ENCODE results near the gene MIDN.

Gene MIDN

DNA sequence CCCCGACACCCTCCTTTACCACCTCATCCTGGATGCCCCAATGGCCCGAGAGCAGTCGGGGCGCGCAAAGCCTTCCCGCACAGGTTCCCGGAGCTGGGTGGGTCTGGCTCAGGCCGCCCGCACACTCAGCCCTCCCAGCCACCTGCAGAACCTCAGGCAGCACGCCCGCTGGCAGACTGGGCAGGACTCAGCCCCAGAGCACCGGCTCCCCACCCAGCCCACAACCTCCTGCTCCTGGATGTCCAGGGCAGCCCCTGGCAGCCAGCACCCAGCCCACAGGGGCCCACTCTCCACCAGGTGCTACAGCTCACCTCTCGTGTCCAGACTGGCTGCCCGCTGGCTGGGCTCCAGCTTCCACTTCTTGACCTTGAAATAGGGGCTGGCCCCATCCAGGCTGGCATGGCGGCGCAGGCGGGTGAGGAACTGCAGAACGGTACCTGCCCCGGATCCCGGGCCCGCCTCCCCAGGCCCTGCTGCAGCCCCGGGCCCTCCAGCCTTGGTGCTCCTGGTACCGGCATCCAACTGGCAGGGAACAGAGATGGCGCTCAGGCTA lies 15.2 kb upstream of the MIDN start:
- DNase-seq (ENCODE audit: low read depth, low spot score): no peak

DNA sequence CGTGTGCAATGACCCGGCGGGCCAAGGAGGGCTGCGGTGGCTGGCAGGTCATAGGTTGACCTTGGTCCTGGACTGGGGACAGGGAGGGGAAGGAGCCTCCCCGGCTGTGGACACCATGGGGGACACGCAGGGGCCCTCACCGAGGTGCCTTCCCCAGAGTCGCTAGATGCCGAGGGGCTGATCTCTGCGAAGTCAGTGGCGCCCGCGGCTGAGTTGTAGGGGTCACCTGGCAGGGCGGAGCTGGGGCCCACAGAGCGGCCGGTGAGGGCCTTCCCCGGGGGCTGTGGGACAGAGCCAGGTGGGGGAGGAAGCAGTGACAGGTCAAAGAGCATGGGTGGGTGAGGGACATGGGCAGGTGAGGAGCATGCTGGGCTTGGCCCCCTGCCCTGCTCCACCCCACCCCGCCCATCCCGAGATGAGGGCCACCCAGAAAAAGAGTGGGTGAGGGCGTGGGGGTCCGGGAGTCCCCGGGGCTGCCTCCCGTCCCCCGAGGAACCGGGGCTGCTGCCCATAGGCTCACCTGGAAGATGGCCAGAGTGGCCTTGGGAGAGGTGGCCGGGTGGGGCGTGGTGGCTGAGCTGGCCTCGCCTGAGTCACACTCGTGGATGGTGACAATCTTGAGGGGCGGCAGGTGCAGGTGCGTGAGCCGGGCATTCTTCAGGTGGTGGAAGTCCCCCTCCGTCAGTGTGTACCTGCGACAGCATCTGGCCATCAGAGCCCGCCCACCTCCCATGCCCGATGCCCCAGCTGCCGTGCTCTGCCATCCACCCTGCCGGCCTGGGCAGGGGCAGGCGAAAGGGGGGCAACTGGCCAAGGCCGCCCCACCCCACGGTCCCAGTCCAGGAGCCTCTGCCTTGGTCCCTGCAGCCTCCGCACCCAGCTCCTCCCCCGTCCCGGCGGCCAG lies 14.1 kb upstream of the MIDN start:
- DNase-seq (ENCODE audit: low read depth, low spot score): no peak

DNA sequence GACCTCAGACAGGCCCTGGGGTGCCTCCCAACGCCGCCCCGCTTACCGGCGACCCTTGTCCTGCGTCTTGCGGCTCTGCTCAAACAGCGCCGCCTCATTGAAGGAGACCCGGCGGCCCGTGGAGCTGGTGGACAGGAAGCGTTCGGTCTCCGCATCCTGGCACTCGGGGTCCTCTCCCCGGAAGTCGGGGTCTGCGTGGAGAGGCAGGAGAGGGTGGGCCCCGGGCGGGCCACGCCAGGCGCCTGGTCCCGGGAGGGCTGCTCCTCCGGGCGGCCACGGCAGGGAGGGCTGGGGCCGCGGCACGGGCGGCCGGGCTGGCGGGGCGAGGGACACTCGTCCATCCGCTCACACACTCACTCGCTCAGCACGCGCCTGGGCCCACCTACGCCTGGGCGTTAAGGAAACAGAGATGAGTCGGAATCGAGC lies 13.4 kb upstream of the MIDN start:
- no peak for DNase-seq (ENCODE audit: low read depth, low spot score)

DNA sequence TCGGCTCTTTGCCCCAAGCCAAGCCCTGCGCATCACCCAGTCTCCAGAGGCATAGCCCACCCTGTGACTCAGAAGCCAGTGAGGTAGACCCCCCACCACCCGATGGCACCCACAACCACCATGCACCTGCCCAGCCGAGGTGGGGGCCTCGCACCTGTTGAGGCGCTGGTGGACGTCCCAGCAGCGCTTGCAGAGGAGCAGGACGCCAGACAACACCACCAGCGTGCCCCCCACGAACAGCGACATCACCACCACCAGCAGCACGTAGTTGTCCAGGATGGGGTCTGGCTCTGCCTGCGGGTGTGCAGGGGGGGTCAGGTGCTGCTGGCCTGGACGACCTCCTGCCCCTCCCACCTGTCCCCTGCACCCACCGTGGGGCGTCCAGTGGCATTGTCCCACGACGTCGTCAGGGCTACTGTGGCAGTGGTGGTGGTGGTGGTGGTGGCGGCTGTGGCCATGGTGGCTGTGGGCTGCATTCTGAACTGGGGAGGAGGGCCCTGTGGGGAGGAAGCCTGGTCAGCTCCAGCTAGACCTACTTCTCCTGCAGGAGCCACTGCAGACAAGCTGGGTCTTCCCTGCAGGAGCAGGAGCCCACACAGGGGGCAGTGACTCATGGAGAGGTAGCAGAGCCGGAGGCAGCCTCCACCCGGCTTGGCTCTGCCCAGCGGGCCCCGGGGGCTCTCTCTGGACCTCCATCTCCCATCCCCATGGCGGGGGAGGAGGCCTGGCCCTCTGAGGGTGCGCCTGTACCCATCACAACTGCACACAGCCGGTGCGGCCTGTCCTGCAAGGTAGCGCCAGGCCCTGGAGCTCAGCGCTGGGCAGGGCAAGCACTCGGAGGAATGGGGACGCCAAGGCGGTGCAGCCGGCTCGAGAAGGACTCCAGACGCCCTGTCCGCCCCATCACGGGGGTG lies 12.5 kb upstream of the MIDN start:
- no peak for DNase-seq (ENCODE audit: low read depth, low spot score)

DNA sequence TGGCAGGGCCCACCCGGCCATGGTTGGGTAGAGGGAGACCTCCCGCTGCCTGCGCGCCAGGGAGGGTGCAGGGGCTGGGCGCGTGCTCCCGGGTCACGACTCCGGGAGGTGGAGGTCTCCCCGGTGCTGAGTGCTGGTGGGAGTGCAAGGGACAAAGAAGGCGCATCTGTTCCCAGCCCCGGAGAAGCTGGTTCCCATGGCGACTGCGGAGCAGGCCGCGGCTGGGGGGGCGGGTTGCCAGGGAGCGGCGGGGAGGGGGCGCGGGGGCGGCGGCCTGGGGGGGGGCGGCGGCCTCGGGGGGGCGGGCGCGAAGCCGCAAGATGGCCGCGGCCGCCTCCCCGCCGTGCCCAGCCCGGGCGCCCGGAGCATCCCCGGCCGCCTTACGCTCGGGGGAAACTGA lies 11.8 kb upstream of the MIDN start:
- no peak for DNase-seq (ENCODE audit: low read depth, low spot score)

DNA sequence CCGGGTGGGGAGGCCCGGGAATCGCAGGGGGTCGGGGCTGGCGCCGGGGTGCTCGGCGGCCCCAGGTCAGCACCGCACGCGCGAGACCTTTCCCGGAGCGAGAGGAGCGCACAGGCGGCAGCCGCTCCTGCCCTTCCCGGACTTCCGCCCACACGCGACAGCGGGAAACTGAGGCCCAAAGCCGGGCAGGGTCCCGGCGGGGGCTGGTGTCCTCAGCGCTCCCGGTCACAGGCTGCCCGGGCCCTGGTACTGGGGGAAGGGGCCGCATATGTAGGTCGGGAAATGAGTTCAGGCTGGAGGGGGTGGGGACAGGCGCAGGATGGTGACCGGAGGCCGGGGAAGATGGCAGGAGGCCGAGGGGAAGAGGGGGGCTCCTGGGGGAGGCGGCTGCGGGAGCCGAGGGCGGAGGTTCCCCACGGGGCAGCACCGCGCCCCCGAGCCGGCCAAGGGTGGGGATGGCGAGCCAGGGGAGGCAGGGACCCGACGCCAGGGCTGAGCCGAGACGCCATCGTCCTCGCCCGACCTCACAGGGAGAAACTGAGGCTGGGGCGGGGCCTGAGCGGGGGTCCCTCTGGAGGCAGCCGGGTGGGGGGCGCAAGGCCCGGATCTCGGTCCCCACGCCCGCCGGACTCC lies 11.2 kb upstream of the MIDN start:
- DNase-seq (ENCODE audit: low read depth, low spot score): no peak

DNA sequence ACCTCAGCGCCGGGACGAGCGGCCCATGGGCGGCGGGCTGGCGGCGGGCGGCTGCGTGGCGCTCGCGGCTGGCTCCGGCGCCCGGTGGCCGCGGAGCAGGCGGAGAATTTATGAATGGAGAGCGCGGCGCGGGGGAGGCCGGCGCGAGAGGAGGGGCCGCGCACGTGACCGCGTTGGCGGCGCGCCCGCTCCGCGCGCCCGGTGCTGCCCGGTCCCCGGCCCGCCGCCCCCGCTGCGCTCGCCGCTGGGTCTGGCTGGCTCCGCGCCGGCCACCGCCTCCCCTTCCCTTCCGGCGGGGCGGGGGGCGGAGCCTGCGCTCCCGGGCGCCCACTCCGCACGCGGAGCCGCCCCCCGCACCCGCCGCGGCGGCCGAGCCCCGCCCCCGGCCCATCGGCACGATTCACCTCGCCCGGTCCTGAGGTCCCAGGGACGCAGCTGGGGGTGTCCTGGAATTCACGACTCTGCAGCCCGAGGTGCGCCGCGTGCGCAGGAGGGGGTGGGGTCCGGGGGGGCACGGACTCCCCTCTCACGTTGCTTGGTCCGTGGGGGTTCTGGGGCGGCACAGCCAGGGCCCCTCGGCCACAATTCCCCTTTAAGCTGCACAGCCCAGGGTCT lies 10.5 kb upstream of the MIDN start, which contains the start of gene CBARP:
CBARP (minus strand) TSS at position 252 of the 615 bp plus-strand sequence. CDS start 1,905 bp downstream, outside the sequence.
- DNase-seq (ENCODE audit: low read depth, low spot score): no peak

DNA sequence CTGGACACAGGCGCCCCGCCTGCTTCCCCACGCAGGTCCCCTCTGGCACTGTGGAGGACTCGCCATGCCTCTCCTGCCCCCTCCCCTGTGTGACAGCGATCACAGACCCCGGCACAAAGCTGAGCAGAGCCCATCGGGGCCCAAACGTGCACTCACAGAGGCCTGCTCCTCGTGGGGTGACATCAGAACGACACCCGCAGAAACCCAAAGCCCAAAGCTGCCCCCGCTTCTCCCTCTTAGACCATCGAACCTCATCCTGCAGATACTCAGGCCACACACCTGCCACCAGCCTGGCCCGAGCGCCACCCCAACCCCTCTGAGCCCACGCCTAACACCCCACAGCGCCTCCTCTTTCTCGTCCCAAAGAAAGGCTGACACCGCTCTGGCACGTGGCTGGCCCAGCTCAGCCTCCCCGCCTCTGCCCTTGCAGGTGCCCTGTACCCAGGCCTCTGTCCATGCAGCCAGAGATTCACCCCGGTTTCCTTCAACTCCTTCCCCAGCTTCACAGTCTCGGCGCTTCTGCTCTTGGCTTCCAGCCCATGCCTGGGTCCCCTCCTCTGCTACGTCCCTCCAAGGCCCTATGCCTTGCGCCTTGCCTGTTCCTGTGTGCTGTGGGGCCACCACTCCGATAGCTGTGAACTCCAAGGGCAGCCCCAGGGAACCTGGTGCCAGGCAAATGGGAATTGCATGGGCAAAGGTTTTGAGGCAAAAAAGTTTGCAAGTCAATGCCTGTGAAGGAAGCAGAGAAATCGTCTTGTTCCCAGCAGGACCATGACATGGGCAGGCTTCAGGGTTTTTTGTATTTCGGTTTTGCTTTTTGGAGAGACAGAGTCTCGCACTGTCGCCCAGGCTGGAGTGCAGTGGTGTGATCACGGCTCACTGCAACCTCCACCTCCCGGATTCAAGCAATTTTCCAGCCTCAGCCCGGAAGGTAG lies 9.7 kb upstream of the MIDN start:
- no peak for DNase-seq (ENCODE audit: low read depth, low spot score)

DNA sequence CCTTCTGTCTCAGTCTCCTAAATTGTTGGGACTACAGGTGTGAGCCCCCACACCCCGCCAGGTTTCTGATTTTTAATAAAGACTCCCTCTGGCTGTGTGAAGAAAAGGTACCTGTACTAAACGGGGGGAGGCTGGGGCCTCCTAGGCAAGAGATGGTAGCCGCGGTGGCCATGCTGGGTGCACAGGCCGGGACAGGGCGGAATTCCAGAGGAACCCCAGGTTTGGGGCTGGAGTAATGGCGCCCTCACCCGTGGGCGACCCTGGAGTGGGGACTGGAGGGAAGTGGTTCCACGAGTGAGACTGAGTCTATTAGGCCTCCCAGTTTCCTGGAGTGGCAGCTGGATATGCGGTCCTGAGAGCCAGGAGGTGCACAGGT lies 9.0 kb upstream of the MIDN start:
- no peak for DNase-seq (ENCODE audit: low read depth, low spot score)

DNA sequence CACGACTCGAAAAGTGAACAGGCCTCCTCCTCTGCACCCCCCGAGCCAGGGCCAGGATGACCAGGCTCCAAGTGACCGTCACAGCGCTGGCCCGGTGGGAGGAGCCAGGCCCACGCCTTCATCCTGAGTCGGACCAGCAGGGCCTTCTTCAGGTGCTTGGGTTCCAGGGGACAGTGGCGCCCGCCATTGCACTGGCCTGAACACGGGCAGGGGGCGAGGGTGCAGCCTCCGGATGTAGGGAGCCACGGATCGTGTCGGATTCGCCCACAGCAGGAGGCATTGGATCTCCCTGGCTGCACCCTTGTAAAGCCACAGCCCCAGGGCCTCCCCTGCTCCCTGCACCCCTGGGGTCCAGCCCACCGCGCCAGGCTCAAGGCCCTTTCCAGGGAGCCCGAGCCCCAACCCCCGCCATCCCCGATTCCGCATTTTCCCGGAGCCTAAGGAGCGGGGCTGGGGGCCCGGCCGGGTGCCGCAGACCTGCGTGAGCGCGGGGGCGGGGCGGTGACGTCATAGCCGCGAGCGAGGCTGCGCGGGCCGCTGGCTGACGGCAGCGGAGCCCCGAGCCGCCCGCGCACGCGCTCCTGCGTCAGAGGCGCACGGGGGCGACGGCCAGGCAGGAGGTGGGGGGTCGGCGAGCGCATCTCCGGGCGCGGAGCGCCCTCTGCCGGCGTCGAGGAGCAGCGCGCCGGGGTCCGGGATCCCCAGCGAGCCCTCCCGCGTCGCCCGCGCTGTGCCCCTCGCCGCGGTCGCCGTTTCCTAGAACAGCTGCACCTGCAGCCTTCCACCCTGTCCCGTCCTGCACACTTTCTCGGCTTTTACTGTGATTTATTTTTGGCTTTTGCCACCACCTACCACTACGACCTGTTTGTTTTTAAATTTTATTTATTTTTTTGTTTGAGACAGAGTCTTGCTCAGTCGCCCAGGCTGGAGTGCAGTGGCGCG lies 8.3 kb upstream of the MIDN start:
- DNase-seq (ENCODE audit: low read depth, low spot score): no peak

DNA sequence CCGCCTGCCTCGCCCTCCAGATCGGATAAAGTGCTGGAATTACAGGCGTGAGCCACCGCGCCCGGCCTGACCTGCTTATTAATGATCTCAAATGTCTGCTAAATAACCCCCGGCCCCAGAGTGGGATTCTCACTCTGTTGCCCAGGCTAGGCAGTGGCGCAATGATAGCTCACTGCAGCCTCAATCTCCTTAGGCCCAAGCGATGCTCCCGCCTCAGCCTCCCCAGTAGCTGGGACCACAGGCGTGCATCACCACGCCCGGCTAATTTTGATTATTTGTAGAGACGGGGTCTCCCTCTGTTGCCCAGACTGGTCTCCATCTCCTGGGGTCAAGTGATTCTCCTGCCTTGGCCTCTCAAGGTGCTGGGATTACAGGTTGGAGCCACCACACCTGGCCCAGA lies 7.5 kb upstream of the MIDN start:
- DNase-seq (ENCODE audit: low read depth, low spot score): no peak

DNA sequence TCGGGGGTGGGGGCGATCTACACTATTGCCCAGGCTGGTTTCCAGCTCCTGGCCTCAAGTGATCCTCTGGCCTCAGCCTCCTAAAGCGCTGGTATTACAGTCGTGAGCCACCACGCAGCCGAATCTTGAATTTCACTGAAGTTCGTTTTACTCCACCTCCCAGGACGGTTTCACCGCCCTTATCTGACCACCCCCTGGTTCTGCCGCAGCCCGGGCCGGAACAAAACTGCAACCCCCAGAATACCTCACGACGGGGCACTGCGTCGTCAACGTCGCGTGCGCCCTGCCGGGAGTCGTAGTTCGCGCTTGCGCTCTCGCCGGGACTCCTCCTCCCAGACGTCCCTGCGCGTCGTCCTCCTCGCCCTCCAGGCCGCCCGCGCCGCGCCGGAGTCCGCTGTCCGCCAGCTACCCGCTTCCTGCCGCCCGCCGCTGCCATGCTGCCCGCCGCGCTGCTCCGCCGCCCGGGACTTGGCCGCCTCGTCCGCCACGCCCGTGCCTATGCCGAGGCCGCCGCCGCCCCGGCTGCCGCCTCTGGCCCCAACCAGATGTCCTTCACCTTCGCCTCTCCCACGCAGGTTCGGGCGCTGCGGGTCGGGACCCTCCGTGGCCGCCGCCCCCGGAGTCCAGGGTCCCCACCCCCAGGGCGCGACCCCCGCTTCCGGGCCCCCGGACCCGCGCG lies 6.8 kb upstream of the MIDN start, which contains the start of gene ATP5F1D:
ATP5F1D (plus strand) TSS at position 335 of the 679 bp plus-strand sequence; CDS start at position 435, 100 bp downstream.
- DNase-seq (ENCODE audit: low read depth, low spot score): no peak

DNA sequence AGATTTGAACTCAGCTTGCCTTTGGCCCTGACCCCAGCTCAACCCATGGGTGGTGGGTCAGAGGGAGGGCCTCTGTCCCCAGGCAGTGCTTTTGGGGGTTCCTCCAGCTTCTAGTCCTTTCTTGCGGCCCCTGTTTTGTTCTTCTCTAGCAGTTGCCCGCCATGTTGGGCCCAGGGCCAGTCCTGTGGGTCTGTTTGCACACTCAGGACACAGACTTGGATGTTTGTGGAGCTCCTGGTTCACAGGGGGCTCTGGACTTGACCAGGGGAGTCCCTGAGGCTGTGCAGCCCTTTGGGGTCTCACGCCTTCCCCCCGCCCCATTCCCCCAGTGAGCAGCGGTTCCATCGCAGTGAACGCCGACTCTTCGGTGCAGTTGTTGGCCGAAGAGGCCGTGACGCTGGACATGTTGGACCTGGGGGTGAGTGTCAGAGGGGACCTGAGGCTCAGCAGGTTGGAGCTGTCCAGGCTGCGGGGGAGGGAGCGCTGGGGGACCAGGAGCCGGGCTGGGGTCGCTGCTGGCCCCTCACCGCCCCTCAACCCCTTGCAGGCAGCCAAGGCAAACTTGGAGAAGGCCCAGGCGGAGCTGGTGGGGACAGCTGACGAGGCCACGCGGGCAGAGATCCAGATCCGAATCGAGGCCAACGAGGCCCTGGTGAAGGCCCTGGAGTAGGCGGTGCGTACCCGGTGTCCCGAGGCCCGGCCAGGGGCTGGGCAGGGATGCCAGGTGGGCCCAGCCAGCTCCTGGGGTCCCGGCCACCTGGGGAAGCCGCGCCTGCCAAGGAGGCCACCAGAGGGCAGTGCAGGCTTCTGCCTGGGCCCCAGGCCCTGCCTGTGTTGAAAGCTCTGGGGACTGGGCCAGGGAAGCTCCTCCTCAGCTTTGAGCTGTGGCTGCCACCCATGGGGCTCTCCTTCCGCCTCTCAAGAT lies 4.4 kb upstream of the MIDN start:
- DNase-seq (ENCODE audit: low read depth, low spot score): no peak

DNA sequence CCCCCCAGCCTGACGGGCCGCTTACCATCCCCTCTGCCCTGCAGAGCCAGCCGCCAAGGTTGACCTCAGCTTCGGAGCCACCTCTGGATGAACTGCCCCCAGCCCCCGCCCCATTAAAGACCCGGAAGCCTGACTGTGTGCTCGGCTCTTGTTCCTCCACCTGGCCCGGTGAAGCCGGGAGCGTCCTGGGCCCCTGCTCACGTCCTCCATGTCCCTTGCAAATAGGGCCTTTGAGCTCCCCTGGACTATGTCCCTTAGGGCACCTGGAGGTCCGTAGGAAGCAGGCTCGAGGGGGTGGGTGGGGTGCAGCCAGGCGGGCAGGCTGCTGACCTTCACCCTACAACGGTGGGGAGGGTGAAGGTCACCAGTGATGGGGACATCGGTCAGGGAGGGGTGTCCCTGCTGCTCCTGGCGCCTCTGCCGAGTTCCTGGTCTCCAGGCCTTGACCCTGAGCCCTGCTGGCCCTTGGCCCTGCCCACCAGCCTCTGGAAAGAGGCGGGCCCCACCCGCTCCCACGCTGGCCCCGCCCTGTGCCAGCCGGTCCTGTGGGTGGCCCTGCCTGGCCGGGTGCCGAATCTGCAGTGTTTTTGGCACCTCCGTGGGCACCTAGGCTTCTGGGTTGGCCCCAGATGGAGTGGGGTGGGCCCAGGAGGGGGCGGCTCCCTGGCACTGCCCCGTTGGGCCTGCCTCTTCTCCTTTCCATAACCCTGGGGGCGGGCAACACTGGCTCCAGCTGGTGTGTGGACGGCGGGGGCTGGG lies 3.5 kb upstream of the MIDN start:
- no peak for DNase-seq (ENCODE audit: low read depth, low spot score)

DNA sequence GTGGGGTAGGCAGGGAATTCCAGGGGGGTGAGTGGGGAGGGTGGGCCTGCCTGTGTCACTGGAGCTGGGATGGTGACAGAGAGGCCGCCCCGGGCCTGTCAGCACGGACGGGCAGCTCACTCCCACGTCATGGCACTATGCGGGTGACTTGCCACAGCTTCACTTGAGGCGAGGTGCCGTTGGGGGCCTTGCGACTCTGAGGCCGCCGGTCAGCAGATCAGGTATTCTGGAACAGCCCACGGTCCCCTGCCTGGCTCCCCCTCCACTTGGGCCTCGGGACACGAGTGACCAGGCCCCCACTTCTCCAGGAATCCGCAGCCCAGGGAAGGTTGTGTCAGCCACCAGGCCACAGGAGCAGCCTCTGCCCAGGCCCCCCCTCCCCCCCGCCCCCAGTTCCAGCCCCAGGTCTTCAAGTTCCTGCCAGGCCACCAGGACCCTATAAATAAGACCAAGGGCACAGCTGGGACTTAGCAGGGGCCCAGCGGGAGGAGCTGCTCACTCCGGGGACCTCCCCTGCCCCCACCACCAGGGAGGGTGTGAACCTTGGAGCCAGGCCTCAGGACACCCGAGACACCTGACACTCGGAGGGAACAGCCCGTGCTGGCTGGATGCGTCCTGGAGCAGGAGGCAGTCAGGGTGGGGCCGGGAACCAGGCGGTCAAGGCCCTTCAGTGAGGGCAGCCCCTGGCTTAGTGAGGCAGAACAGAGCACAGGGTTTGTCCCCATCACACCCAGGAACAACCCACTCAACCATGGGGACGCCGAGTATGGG lies 2.7 kb upstream of the MIDN start:
- no peak for DNase-seq (ENCODE audit: low read depth, low spot score)
